HG03159 (cell line): Measurements from ENCODE around the gene LHPP.

Experiments used
- ATAC-seq: cut with Tn5 transposase; IDR thresholded peaks from one replicate; pipeline ENCODE4 v1.9.1; 2021; ENCODE audit warnings: mild to moderate bottlenecking, moderate library complexity; ENCODE audit not compliant: unreplicated experiment

Gene LHPP

GRCh38 chr10:124637746-124638145 is 176.1 kb downstream of the LHPP start:
- no peak for ATAC-seq

- ATAC-seq = no peak
These were observed 177.6 kb downstream of the LHPP start for GRCh38 chr10:124639206-124639605.

DNA sequence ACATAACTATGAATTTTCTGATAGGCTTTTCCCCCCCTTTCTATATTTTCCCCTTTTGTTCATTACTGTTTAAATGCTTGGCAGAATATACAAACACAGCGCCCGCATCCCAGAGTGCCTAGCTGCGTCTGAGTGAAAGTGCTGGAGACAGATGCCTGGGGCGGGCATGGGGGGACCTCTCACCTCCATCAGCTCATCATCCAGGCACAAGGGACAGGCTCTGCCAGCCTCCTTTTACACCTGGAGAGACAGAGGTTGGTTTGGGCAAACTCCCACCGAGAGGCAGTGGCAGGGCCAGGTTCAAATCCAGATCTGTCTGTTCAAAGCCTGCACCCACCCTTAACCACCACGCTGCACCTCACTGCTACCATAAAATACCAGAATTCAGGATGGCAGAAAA is 178.0 kb downstream of the LHPP start:
- no peak for ATAC-seq

- no peak for ATAC-seq
These were observed 178.4 kb downstream of the LHPP start for GRCh38 chr10:124640056-124640455.

DNA sequence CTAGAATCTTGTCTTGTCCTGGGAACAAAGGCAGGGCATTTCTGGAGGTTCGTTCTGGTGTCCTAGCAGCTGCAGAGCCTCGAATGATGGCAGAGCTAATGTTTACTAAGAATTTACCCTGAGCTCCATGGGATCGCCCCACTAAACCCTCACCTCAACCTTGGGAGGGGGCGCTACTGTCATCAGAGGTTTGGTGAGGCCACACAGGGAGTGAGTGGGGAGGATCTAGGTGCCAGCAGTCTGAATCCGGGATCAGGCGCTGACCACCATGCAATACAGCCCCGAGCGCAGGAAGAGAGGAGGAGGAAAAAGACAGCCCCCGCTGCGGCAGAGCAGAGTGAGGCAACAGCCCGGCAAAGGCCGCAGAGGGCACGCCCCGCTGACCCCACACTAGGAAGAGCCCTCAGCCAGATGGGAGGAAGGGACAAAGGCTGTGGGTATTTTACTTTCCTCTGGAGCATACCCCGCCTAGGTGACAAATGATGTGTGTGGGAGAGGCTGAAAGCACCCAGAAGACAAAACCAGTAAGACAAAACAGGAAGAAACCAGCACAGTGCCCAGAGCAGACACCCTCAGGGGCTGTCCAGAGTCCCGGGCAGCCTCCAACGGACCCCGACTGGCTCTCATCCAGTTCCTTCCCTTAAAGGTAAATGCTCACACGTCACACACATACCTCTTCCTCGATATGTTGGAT is 179.1 kb downstream of the LHPP start:
- ATAC-seq = no peak

DNA sequence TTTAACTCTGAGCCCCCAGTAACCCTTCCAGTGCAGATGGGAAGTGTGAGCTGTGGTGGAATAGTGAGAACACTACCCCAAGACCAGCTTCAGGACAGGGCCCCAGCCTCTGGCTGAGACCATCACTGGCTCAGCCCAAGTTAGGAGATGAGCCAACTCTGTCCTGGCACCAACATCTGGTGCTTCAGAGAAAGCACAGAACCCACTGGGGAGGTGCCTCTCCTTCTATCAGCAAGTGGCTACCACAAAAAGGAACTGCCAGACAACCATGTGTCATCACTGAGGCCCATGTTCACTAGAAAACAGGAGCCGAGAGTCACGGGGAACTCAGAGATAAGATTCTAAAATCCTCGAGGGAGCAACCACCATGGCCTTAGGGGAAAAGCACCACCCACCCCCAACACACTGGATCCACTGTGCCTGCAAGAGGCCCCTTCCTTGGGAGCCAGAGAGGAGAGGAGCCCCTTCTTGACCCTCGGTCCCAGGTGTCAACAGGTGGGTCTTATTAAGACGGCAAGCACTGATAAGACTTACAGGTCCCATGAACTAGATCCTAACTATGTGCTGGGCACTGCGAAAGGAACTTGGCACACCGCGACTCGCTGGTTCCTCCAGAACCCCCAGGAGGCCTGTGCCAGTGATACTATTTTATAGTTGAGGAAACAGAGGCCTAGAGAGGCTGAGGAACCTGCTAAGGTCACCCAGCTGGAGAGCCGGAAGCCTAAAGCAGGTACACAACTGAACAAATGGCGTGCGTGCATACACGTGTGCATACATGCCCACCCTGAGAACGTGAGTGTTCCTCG is 179.9 kb downstream of the LHPP start:
- no peak for ATAC-seq

DNA sequence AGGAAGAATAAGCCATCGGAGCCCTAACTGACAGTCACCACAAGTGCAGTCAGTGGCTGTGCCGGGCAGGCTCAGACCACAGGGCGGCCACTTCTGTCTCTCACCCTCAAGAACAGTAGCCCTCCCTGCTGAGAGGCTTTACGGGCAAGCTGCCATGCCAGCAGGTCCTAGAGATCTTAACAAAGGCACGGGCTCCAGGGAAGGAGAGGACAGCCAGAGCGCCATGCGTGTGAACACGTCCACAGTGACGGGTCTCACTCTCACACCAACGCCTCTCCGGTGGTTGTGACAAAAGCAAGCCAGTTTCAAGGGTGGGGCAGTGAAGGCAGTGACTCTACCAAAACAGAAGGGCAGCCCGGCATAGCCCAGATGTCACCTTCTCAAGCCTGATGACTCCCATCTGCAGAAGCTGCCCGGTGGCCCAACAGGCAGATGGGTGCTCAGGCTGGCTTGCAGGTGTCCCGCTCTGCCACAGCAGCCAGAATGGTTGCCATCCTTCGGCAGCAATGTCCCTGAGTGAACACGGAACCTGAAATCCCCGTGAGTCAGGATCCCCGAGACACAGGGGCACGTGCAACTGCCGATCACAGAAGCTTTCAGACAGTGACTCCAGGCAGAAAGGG is 180.6 kb downstream of the LHPP start:
- no peak for ATAC-seq

DNA sequence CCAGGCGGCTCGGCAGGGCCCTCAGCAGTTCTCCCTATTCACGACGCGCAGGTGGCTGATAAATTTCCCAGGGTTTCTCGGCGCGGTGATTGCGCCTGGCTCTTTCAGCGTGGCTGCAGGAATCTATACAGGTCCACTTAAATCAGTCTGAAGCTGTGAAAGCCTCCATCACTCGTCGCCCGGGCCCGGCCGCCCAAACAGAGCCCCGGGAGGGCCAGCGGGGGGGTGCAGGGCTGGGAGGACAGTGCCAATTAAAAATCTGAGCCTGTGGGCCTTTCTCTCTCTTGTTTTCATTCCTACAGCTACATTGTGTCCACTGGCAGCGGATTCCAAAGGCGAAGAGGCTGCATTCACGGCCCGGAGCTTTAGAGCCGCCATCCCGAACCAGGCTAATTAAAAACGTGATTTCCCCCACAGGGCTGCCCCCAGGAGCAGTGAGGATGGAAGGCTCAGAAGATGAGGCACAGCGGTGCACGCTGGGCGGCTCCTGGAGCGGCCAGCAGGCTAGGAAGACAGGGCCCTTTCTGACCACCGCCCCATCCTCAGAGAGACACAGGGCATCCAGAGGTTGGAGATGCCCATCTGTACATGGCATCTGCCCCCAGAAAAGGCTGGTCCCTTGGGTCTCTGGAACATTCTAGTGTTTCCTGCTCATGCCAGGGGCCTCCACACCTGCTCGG is 181.8 kb downstream of the LHPP start:
- ATAC-seq = no peak

DNA sequence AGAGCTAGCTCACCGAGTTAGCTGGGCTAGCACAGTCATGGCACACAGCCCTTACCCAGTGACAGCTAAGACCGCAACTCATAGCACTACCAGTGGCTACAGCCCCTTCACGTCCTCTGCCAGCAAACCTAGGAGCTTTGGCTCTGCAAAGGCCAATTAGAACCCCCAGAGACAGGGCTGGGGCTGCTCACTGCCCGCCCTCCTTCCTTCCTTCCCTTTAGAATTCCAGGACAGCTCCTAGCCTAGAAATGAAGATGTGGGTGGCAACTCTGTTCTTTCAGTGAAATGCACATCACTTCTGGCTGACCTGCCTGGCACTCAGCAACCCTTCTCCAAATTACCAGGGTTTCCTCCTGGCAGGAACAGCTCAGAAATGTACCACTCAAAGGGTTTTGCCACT is 182.6 kb downstream of the LHPP start:
- no peak for ATAC-seq

DNA sequence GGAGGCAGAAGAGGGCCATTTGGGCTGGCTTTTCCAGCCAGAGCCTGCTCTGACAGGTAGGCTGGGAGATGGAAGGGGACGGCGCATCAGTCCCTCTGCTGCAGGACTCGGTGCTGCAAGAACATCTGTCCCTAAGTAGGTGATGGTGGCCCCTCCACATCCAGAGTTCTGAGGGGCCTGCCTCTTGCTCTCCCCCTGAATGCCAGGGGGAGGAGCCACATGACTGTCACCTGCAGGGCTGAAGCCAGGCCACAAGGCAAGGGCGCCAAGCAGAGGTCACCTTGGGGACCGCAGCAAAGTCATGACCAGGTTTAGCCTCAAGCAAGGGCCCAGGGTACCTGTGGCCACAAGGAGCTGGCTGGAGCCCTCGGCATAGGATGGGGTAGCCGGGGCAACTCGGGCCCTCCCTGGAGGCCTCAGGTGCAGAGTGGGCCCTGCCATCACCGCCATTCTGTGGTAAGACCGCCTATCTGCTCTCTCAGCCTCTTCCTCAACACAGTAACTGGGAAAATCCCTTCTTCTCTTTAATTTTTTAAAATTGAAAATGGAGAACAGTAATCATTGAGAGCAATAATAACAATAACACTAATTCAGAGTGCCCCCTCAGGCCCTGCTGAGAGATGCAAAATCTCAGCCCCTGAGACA is 183.3 kb downstream of the LHPP start:
- no peak for ATAC-seq

DNA sequence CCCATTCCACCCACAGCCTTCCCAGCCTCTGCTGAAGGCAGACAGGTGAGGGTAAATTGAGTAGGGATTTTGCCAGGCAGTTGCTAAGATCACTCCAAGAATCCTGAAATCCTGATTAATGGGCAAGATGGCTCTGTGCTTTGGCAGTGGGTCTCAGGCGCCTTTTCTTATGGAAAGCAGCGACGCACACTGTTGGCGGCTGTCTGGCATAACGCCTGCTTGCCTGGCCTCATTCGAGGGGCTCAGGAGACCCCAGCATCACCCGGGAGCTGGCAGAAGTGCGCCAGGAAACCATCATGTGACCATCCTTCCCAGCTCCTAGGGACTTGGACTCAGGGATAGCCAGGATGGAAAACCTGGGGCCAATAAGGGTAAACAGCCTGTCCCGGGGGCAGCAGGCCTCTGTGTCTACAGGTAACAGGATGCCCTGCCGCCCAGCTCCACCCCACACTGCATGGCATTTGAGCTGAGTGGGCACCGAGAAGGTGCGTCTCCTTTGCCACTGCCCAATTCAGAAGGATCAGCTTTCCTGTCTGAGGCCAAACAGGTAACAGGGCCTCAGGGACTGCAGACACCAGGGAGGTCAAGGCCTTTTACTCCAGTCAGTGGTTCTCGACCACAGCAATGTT is 184.0 kb downstream of the LHPP start:
- no peak for ATAC-seq

- no peak for ATAC-seq
These were observed 185.1 kb downstream of the LHPP start for GRCh38 chr10:124646483-124647352.

GRCh38 chr10:124647421-124648130 is 186.0 kb downstream of the LHPP start:
- ATAC-seq = peak; percentile 66

GRCh38 chr10:124648131-124648475 is 186.5 kb downstream of the LHPP start:
- no peak for ATAC-seq

DNA sequence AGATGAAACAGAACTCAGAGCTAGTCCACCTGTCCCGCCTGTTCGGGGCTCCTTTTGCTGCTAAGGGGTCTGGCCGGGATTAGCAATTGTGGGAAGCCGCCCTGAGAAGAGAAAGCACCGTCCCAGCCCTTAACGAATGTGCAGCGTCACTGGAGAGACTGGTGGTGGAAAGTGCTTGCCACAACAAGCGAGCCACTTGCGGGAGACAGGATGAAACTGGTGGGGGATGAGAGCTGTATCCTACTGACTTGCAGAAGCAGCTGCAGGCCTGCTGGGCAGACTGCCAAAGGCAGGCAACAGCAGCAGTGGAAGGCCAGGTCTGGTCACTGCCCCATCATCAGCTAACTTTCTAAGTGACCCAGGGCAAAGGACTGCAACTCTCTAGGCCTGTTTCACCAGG is 187.1 kb downstream of the LHPP start:
- no peak for ATAC-seq

DNA sequence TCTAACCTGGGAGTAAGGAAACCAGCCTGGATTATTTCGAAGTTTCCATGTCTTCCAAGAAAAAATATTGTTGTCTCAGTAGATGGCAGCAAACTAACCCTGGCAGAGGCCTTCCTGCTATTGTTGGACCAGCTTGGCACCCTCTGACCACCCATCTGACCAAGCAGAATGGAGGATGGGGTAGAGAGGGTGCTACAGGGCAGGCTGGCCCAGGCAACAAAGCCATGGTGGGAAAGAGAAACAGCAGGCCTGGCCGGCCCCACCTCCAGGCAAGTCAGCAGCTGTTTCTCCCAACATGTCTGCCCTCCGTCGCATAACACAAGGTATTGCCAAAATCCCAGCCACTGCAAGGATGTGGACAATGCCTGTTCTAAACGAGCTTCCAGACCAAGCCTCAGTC is 187.6 kb downstream of the LHPP start:
- no peak for ATAC-seq

GRCh38 chr10:124650263-124650662 is 188.6 kb downstream of the LHPP start:
- no peak for ATAC-seq

DNA sequence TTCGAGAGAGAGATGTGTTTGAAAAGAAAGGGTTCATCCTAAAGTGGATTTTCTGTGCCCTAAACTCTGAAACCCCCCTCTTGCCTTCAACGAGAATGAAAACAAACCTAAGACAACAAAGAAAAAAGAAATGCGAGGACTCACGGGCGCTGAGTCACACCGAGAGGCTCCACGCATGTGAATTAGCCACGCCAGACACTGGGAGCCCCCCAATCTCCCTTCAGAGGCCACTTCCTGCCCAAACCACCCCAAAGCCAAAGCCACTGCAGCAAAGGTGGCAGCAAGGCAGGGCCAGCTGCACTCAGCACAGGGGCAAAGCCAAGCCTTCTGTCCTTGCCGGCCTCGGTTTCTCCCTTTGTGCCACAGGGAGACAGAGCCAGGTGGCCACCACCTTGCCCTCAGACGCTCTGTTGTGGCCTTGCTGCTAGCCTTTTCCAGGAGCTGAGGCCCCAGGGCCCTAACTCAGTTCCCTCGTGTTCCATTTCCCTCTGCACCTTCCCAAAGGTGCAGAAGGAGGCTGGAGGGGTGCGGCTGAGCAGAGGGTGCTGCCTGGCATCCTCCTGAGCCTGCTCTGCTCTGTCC is 189.3 kb downstream of the LHPP start:
- ATAC-seq = no peak
